Mesothelial cell of epicardium (in vitro differentiated cells): ENCODE data around the gene FLII. TPM values are rescaled to one million over a fixed set of nuclear protein-coding genes. Genes with fewer than 3 reads are reported as not detected.

Experiments
- DNase-seq, 2 experiments: peaks; one replicate each; pipeline ENCODE4 v3.0.0; 2021; ENCODE audit warnings: low spot score in 2 of 2; ENCODE audit not compliant: unreplicated experiment in 2 of 2
- H3K27ac Mint-ChIP-seq: 2 replicates; pipeline ENCODE4 v1.8.0; 2021; ENCODE audit warnings: mixed read lengths
- H3K27me3 Mint-ChIP-seq: 2 replicates; pipeline ENCODE4 v1.8.0; 2021; ENCODE audit warnings: low read depth, mixed read lengths
- H3K36me3 Mint-ChIP-seq: 2 replicates; pipeline ENCODE4 v1.8.0; 2021; ENCODE audit warnings: mixed read lengths
- H3K4me1 Mint-ChIP-seq: 2 replicates; pipeline ENCODE4 v1.8.0; 2021; ENCODE audit warnings: mixed read lengths
- H3K4me3 Mint-ChIP-seq: 2 replicates; pipeline ENCODE4 v1.8.0; 2021; ENCODE audit warnings: mild to moderate bottlenecking, moderate library complexity, mixed read lengths
- H3K9me3 Mint-ChIP-seq: 2 replicates; pipeline ENCODE4 v1.8.0; 2021; ENCODE audit warnings: mixed read lengths
- CTCF ChIP-seq: fragments of 200-600 bp; sonication (generic); IDR thresholded peaks from one replicate; pipeline ENCODE4 v1.5.0; 2021; ENCODE audit warnings: antibody characterized with exemption; ENCODE audit not compliant: unreplicated experiment
- total RNA-seq: library from RNA; stranded (reverse); gene quantifications from 3 replicates; pipeline ENCODE4 v1.2.1, GENCODE V29; 2021

FLII gene
- total RNA-seq, 1 donor from 2014 or later, result 199 TPM

- TF ChIP-seq CTCF, result no peak
- DNase-seq, result no peak
- H3K27me3 Mint-ChIP-seq, result no peaks in the 10 kb centered on the region
- no peak overlapping the region for H3K4me3 Mint-ChIP-seq
- no peaks in the 10 kb centered on the region for H3K9me3 Mint-ChIP-seq
- peaks cover 6% of the 10 kb centered on the region for H3K4me1 Mint-ChIP-seq
- H3K36me3 Mint-ChIP-seq, result peaks cover 7% of the 10 kb centered on the region
- H3K27ac Mint-ChIP-seq, result no peak overlapping the region
Observed at GRCh38 chr17:18270046-18270931, 11.8 kb upstream of the FLII start.

GRCh38 chr17:18267927-18268711 is 9.6 kb upstream of the FLII start:
- Mint-ChIP-seq H3K9me3 (no peaks in the 10 kb centered on the region), H3K4me3 (no peak overlapping the region), H3K27ac (peak overlapping the region; percentile 43), H3K36me3 (peaks cover 10% of the 10 kb centered on the region), H3K4me1 (peaks cover 6% of the 10 kb centered on the region), H3K27me3 (no peaks in the 10 kb centered on the region)
- DNase-seq, result no peak
- TF ChIP-seq CTCF, result no peak

GRCh38 chr17:18267366-18267765 is 8.8 kb upstream of the FLII start:
- H3K4me3 Mint-ChIP-seq, result no peak overlapping the region
- H3K27ac Mint-ChIP-seq, result no peak overlapping the region
- H3K27me3 Mint-ChIP-seq, result no peaks in the 10 kb centered on the region
- H3K9me3 Mint-ChIP-seq, result no peaks in the 10 kb centered on the region
- no peak for TF ChIP-seq CTCF
- H3K4me1 Mint-ChIP-seq, result peaks cover 6% of the 10 kb centered on the region
- peaks cover 7% of the 10 kb centered on the region for H3K36me3 Mint-ChIP-seq
- DNase-seq, result no peak

GRCh38 chr17:18263885-18264682 is 5.5 kb upstream of the FLII start:
- Mint-ChIP-seq H3K27me3 (no peaks in the 10 kb centered on the region), H3K4me1 (peaks cover 22% of the 10 kb centered on the region), H3K27ac (no peak overlapping the region), H3K36me3 (peaks cover 7% of the 10 kb centered on the region), H3K9me3 (no peaks in the 10 kb centered on the region), H3K4me3 (no peak overlapping the region)
- no peak for TF ChIP-seq CTCF
- no peak for DNase-seq

GRCh38 chr17:18262641-18263040 is 4.1 kb upstream of the FLII start:
- TF ChIP-seq CTCF, result no peak
- H3K36me3 Mint-ChIP-seq, result peaks cover 7% of the 10 kb centered on the region

More at GRCh38 chr17:18262641-18263040, 4.1 kb upstream of the FLII start:
- no peaks in the 10 kb centered on the region for H3K9me3 Mint-ChIP-seq
- peaks cover 21% of the 10 kb centered on the region for H3K4me1 Mint-ChIP-seq
- no peaks in the 10 kb centered on the region for H3K27me3 Mint-ChIP-seq
- DNase-seq, result no peak
- no peak overlapping the region for H3K27ac Mint-ChIP-seq
- H3K4me3 Mint-ChIP-seq, result peak overlapping the region; percentile 76
